Fibroblast of the aortic adventitia (primary cell): ENCODE data around the gene CKAP5. TPM values are rescaled to one million over a fixed set of nuclear protein-coding genes. Genes with fewer than 3 reads are reported as not detected.
A peak's percentile ranks its signal among the peaks of the same experiment; 100 is the strongest.

Experiments used
- DNase-seq: peaks from one replicate; pipeline ENCODE4 v3.0.0-alpha.2; 2010; ENCODE audit warnings: low read depth
- H3K4me3 ChIP-seq: 2 replicates; pipeline ENCODE4 v1.5.1; 2011; ENCODE audit warnings: low read depth, mild to moderate bottlenecking, control low read depth, low read length, moderate library complexity
- total RNA-seq: library from RNA; depleted of rRNA; stranded (reverse); fragments of >200 nt; gene quantifications from 2 replicates; pipeline ENCODE4 v1.2.3, GENCODE V29; 2012; ENCODE audit warnings: low replicate concordance
- TF ChIP-seq, protein P1 (sequence below): IDR thresholded peaks from 2 replicates; pipeline ENCODE4 v1.5.1; 2011; ENCODE audit warnings: mild to moderate bottlenecking, low read length, control low read depth, inconsistent platforms; ENCODE audit not compliant: insufficient read depth

CKAP5 gene
- total RNA-seq, 1 donor, result 83.3 TPM

DNA sequence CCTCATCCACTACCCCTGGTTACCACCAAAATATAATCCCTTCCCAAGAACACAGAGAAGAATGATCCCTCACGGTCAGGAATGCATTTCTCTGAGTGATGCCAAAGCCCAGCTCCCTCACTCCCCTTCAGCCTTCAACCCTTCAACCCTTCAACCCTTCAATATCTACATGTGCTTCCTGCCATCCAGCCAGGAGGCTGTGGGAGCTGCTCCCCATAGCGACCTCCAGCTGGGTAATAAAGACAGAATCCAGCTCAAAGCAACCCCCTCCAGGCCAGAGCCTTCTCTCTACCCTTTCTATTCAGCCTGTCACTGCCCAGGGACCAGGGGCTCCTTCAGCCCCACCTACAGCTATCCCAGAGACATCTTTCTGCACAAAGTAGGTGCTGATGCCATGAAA lies 148.4 kb downstream of the CKAP5 start:
- TF ChIP-seq, protein P1, sequence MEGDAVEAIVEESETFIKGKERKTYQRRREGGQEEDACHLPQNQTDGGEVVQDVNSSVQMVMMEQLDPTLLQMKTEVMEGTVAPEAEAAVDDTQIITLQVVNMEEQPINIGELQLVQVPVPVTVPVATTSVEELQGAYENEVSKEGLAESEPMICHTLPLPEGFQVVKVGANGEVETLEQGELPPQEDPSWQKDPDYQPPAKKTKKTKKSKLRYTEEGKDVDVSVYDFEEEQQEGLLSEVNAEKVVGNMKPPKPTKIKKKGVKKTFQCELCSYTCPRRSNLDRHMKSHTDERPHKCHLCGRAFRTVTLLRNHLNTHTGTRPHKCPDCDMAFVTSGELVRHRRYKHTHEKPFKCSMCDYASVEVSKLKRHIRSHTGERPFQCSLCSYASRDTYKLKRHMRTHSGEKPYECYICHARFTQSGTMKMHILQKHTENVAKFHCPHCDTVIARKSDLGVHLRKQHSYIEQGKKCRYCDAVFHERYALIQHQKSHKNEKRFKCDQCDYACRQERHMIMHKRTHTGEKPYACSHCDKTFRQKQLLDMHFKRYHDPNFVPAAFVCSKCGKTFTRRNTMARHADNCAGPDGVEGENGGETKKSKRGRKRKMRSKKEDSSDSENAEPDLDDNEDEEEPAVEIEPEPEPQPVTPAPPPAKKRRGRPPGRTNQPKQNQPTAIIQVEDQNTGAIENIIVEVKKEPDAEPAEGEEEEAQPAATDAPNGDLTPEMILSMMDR, result no peak
- no peak overlapping the region for H3K4me3 ChIP-seq
- DNase-seq, result no peak

DNA sequence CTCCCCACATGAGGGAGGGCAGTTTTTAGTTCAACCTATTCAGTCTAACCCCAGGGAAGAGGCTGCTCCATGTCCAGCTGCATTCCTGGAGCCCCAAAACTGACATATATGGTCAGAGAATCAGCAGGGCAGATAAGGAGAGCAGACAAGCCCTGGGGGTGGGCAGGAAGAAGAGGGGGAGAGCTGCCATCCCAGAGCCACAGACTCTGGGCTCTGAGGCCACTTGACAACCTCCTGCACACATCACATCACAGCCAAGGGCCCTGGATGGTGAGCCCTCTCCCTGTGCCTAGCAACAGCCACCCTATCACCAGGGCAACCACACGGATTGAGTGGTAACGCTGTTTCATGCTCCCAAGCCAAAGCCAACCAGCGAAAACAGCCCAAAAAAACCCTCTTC lies 148.8 kb downstream of the CKAP5 start:
- DNase-seq, result peak; percentile 13
- no peak overlapping the region for H3K4me3 ChIP-seq
- TF ChIP-seq, protein P1, result no peak

DNA sequence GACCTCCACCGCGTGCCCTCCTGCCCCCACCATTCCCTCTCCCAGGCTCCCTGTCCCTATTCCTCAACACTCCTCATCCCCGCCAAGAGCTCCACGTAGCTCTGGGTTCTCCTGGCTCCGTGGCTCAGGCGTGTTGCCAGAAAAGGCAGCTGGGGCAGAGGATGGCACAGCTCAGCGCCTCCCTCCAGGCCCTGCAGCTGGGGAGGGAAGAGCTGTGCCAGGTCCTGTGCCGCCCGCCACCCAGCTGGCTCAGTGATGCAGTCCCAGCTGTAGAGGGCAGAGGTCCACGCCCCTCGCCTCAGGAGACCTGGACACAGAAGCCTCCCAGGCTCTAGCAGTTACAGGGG lies 149.9 kb downstream of the CKAP5 start:
- TF ChIP-seq, protein P1, result no peak
- no peak for DNase-seq
- H3K4me3 ChIP-seq, result no peak overlapping the region

DNA sequence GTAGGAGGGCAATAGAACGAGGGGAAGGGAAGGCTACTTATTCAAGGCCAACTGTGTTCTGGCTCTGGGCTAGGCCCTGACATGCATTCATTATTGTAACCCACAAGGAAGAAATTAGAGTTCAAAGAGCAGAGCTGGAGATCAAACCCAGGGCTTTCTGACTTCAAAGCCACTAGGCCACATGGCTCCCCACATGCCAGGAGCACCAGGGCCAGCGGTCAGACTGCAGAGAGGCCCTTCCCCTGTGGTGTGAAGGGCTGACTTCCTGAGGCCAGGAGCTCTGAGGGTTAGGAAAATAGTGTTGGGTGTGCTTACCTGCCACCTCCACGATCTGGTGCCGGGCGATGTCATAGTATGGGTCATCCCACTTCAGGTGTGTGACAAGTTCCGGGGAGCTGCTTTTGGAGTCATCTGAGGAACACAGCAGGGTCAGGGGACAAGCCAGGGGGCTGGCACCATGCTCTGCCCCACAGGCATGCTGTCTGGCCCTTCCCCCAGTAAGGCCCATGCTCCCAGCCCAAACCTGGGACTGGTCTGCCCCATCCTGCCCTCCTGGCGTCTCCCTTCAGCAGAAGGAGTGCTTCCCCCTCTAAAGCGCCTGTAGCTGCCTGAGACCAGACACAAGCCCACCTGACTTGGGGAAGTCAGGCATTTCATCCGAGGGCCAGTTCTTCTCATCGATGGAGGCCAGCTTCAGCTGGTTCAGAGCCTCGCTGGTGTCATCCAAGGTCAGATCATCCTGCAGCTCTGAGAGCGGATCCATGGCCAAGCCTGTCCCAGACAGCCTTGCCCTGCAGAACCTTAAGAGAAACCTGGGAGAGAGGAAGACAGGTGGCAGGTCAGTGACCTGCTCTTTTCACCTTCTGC lies 150.5 kb downstream of the CKAP5 start:
- TF ChIP-seq, protein P1, result no peak
- no peak overlapping the region for H3K4me3 ChIP-seq
- no peak for DNase-seq

DNA sequence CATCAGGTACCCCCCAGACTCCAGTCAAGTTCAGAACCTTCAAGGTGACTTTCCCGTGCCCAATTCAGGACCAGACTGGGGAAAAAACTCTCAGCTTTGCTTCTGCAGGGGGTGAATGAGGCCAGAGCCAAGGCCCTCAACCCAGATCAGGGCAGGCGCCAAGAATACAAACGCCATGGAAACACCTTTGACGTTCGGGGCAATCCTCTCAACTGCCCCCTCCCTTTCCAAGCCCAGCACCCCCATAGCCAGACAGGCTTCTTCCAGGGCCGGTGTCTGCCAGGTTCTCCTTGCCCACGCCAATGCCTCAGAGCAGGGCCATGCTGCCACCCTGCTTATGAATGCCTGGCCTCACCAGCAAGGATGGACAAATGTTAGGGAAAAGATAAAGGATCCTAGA lies 151.5 kb downstream of the CKAP5 start:
- H3K4me3 ChIP-seq, result no peak overlapping the region
- TF ChIP-seq, protein P1, result no peak
- no peak for DNase-seq

DNA sequence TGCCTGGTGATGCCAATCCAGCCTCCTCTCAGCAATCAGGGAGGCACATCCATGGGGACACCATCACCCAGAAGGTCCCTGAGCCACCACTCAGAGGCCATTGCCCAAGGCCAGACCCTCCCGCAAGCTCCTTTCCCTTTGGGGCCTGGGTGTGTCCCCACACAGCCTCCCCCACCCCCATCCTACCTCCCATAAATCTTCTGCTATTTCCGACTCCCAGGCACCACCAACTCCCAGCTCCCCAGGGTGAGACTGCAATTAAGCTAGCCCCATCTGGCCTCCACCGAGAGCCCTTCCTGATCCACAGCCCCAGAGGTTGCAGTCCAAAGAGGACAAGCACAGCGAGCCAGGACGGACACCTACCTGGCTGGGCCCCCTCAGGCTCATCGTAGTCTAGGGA lies 152.0 kb downstream of the CKAP5 start:
- H3K4me3 ChIP-seq, result no peak overlapping the region
- DNase-seq, result no peak
- TF ChIP-seq, protein P1, result no peak

DNA sequence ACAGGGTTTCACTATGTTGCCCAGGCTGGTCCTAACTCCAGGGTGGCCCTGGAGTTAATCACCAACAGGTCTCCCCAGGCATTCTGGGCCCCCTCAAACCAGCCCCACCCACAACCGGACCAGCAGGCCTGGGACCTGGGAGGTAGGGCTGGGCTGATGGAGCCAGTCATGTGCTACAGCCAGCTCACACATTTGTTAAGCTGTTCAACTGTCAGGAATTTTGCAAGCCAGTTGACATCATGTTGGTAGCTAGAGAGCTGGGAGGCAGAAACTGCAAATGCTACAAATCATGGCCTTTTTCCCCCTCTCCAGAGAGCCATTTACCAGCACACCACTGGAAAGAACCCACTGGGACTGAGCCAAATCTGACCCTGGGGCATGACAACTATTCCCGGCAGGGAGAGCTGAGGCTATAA lies 152.5 kb downstream of the CKAP5 start:
- DNase-seq, result peak; percentile 75
- no peak overlapping the region for H3K4me3 ChIP-seq
- TF ChIP-seq, protein P1, result no peak
